Neural crest cell (in vitro differentiated cells): ENCODE data around the gene ELOA. TPM values are rescaled to one million over a fixed set of nuclear protein-coding genes. Genes with fewer than 3 reads are reported as not detected.
A peak's percentile ranks its signal among the peaks of the same experiment; 100 is the strongest.
"Not testable (repeated sequence)": the region's sequence is repeated elsewhere in the genome, so short reads cannot be mapped to it uniquely, and the experiment has no call there.

Experiments used
- DNase-seq: peaks from one replicate; pipeline ENCODE4 v3.0.0; 2021; ENCODE audit warnings: low read depth, mixed read lengths, low spot score
- H3K27ac Mint-ChIP-seq: one replicate; pipeline ENCODE4 v1.8.0; 2021; ENCODE audit warnings: mild to moderate bottlenecking, mixed read lengths; ENCODE audit not compliant: unreplicated experiment
- H3K27me3 Mint-ChIP-seq: 2 replicates; pipeline ENCODE4 v1.8.0; 2021; ENCODE audit warnings: low read depth, mild to moderate bottlenecking, mixed read lengths
- H3K36me3 Mint-ChIP-seq: 2 replicates; pipeline ENCODE4 v1.8.0; 2021; ENCODE audit warnings: low read depth, mild to moderate bottlenecking, mixed read lengths
- H3K4me1 Mint-ChIP-seq: 2 replicates; pipeline ENCODE4 v1.8.0; 2021; ENCODE audit warnings: mixed read lengths
- H3K4me3 Mint-ChIP-seq: one replicate; pipeline ENCODE4 v1.8.0; 2021; ENCODE audit warnings: mild to moderate bottlenecking, mixed read lengths
- H3K9me3 Mint-ChIP-seq: 2 replicates; pipeline ENCODE4 v1.8.0; 2021; ENCODE audit warnings: mixed read lengths
- CTCF ChIP-seq: fragments of 200-600 bp; sonication (generic); conservative IDR thresholded peaks from 2 replicates; pipeline ENCODE4 v1.5.0; 2021; ENCODE audit warnings: antibody characterized with exemption, mild to moderate bottlenecking
- total RNA-seq: library from RNA; stranded (reverse); gene quantifications from 2 replicates; pipeline ENCODE4 v1.2.1, GENCODE V29; 2021

ELOA gene
- total RNA-seq, 1 donor from 2014 or later, result 45.8 TPM

- H3K4me1 Mint-ChIP-seq, result peaks cover 18% of the 10 kb centered on the region
- H3K36me3 Mint-ChIP-seq, result no peaks in the 10 kb centered on the region
- peaks cover 2% of the 10 kb centered on the region for H3K27me3 Mint-ChIP-seq
- no peak overlapping the region for H3K27ac Mint-ChIP-seq
- no peak for TF ChIP-seq CTCF
- no peak for DNase-seq
- H3K9me3 Mint-ChIP-seq, result no peaks in the 10 kb centered on the region
- H3K4me3 Mint-ChIP-seq, result peak overlapping the region; percentile 97
Measured at GRCh38 chr1:23801876-23802275, 58.6 kb downstream of the ELOA start.

- not testable (repeated sequence) for DNase-seq
- peaks cover 18% of the 10 kb centered on the region for H3K4me1 Mint-ChIP-seq
Measured at GRCh38 chr1:23802809-23803342, 59.6 kb downstream of the ELOA start.

GRCh38 chr1:23803674-23804073 is 60.4 kb downstream of the ELOA start:
- Mint-ChIP-seq H3K27ac (no peak overlapping the region), H3K9me3 (no peaks in the 10 kb centered on the region), H3K4me3 (peak overlapping the region; percentile 85), H3K36me3 (no peaks in the 10 kb centered on the region), H3K27me3 (peaks cover 2% of the 10 kb centered on the region), H3K4me1 (peaks cover 18% of the 10 kb centered on the region)
- TF ChIP-seq CTCF, result no peak
- no peak for DNase-seq

More at GRCh38 chr1:23802809-23803342, 59.6 kb downstream of the ELOA start:
- H3K4me3 Mint-ChIP-seq, result peak overlapping the region; percentile 97
- H3K36me3 Mint-ChIP-seq, H3K27ac Mint-ChIP-seq, H3K27me3 Mint-ChIP-seq, H3K9me3 Mint-ChIP-seq: not testable (repeated sequence)

- Mint-ChIP-seq H3K36me3 (no peaks in the 10 kb centered on the region), H3K9me3 (no peaks in the 10 kb centered on the region), H3K4me1 (peaks cover 18% of the 10 kb centered on the region), H3K27ac (no peak overlapping the region), H3K4me3 (peak overlapping the region; percentile 85), H3K27me3 (peaks cover 2% of the 10 kb centered on the region)
- TF ChIP-seq CTCF, result peak; percentile 48
- DNase-seq, result no peak
Measured at GRCh38 chr1:23804183-23804835, 61.0 kb downstream of the ELOA start.

- Mint-ChIP-seq H3K27me3 (no peaks in the 10 kb centered on the region), H3K36me3 (no peaks in the 10 kb centered on the region)
Measured at GRCh38 chr1:23805025-23805424, 61.8 kb downstream of the ELOA start.

More at GRCh38 chr1:23805025-23805424, 61.8 kb downstream of the ELOA start:
- no peak for TF ChIP-seq CTCF
- peaks cover 14% of the 10 kb centered on the region for H3K4me1 Mint-ChIP-seq
- DNase-seq, result no peak
- H3K9me3 Mint-ChIP-seq, result no peaks in the 10 kb centered on the region
- H3K27ac Mint-ChIP-seq, result peak overlapping the region; percentile 4
- H3K4me3 Mint-ChIP-seq, result peak overlapping the region; percentile 46
